Motor neuron (in vitro differentiated cells): ENCODE data around the gene CALB2. TPM values are rescaled to one million over a fixed set of nuclear protein-coding genes. Genes with fewer than 3 reads are reported as not detected.

Experiments used
- ATAC-seq, 8 experiments: fragments of 200-7000 bp; cut with Tn5 transposase; replicated peaks in 6 of 8; 2 replicates each; pipeline ENCODE4 v1.8.0; 2021; ENCODE audit warnings: mild to moderate bottlenecking in 8 of 8, moderate library complexity in 8 of 8
- H3K27ac ChIP-seq, 2 donors: fragments of 250-450 bp; sonication (Bioruptor Pico); 2 replicates each; pipeline ENCODE4 v1.9.0; 2021; ENCODE audit warnings: antibody characterized with exemption in 2 of 2, mild to moderate bottlenecking in 2 of 2, moderate library complexity in 1 of 2
- H3K4me1 ChIP-seq, 2 donors: fragments of 250-450 bp; sonication (Bioruptor Pico); replicated peaks in 1 of 2; 2 replicates each; pipeline ENCODE4 v1.6.1; 2021; ENCODE audit warnings: antibody characterized with exemption in 2 of 2, mild to moderate bottlenecking in 2 of 2, moderate library complexity in 1 of 2
- H3K4me3 ChIP-seq, 5 donors: fragments of 250-450 bp; sonication (Bioruptor Pico); 2 replicates each; pipeline ENCODE4 v1.9.0; 2021; ENCODE audit warnings: antibody characterized with exemption in 5 of 5, mild to moderate bottlenecking in 5 of 5, moderate library complexity in 4 of 5
- WGBS, 10 experiments: fragments of 450-650 bp; shearing (Covaris generic); methylation state at CpG; one replicate each; pipeline ENCODE4 v1.0.0; 2022; 5-methylcytosine and 5-hydroxymethylcytosine counted together
- in situ Hi-C, 9 experiments: fragments of 400-800 bp; cut with MboI; loops; one replicate each; pipeline ENCODE4 v1.15.0; 2021; ENCODE audit warnings: low sequenced_read_pairs in 9 of 9, low pct_unique_long_range_greater_than_20kb in 2 of 9; ENCODE audit not compliant: unreplicated experiment in 9 of 9
- total RNA-seq, 8 experiments: library from RNA; unstranded; fragments of 300-600 nt; gene quantifications; 2 replicates each; pipeline versions ENCODE4 v1.2.3 to v1.2.4, GENCODE V29; 2022

Gene CALB2
- total RNA-seq, 8 experiments from 2014 or later, result 0.33 to 13.5 (median 0.83) TPM; not detected in 2

- Histone ChIP-seq H3K4me1 (peaks cover 2 to 6% of the 10 kb centered on the region in 2 donors), H3K27ac (no peak overlapping the region), H3K4me3 (no peak overlapping the region)
- no peak for ATAC-seq
- 33 to 100% (median 95%) methylated on average over 1 of the region's 1 CpG; no CpG with 5 or more reads in 3 of the 10 experiments for WGBS, 10 experiments
- in situ Hi-C loops, result no loop called here
Measured at GRCh38 chr16:71379711-71380110, 21.2 kb downstream of the CALB2 start.

- in situ Hi-C loops, result no loop called here
- Histone ChIP-seq H3K4me1 (peaks cover 2 to 6% of the 10 kb centered on the region in 2 donors), H3K4me3 (no peak overlapping the region), H3K27ac (no peak overlapping the region)
- 0 to 100% (median 69%) methylated on average over 1 to 5 of the region's 6 CpGs; no CpG with 5 or more reads in 3 of the 10 experiments for WGBS, 10 experiments
- no peak for ATAC-seq
Measured at GRCh38 chr16:71380831-71381230, 22.3 kb downstream of the CALB2 start.

DNA sequence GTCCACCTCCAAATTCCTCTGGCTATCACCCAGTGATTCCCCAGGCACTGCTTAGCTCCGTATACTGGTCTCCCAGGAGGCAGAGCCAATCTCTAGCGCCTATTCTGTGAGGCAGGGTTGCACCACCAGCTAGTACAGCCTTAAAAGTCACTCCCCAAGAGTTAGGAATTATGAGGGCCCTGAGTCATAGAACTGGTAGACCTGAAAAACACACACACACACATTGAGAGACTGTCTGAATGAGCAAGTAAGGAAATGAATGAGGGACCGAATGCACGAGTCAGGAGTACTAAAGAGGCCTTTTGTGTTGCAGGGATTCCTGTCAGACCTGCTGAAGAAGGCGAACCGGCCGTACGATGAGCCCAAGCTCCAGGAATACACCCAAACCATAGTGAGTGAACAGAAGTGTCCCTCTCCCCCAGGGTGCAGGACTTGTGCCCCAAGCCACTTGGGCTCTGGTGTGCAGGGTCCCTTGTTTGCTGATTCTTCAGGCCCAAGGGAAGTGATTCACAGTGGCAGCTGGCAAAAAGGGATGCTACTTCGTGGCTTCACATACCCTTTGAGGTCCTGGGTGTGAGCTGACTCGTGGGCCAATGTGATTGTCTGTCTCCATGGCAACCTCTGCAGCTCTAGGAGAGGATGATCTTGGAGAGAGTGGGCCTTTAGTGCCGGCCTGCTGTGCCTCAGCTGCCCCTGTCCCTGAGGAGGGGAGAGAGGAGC is 24.7 kb downstream of the CALB2 start:
- Histone ChIP-seq H3K27ac (no peak overlapping the region), H3K4me3 (no peak overlapping the region), H3K4me1 (peaks cover 2 to 6% of the 10 kb centered on the region in 2 donors)
- WGBS, 10 experiments, result 0 to 71% (median 49%) methylated on average over 1 to 5 of the region's 11 CpGs; no CpG with 5 or more reads in 5 of the 10 experiments
- peak in 5 of 8 experiments; percentile 85 to 96 (median 95) for ATAC-seq
- in situ Hi-C loops, result no loop called here

GRCh38 chr16:71384073-71384724 is 25.7 kb downstream of the CALB2 start:
- Histone ChIP-seq H3K4me3 (no peak overlapping the region), H3K4me1 (peaks cover 2 to 6% of the 10 kb centered on the region in 2 donors), H3K27ac (no peak overlapping the region)
- in situ Hi-C loops, result no loop called here
- ATAC-seq, result no peak
- WGBS, 10 experiments, result 36 to 100% (median 77%) methylated on average over 1 to 7 of the region's 10 CpGs; no CpG with 5 or more reads in 2 of the 10 experiments

GRCh38 chr16:71387045-71387871 is 28.7 kb downstream of the CALB2 start:
- no peak for ATAC-seq
- in situ Hi-C loops, result no loop called here
- peaks cover 2 to 6% of the 10 kb centered on the region in 2 donors for H3K4me1 ChIP-seq
- H3K27ac ChIP-seq, result no peak overlapping the region
- no peak overlapping the region for H3K4me3 ChIP-seq
- 0 to 80% (median 48%) methylated on average over 2 to 7 of the region's 9 CpGs; no CpG with 5 or more reads in 1 of the 10 experiments for WGBS, 10 experiments

DNA sequence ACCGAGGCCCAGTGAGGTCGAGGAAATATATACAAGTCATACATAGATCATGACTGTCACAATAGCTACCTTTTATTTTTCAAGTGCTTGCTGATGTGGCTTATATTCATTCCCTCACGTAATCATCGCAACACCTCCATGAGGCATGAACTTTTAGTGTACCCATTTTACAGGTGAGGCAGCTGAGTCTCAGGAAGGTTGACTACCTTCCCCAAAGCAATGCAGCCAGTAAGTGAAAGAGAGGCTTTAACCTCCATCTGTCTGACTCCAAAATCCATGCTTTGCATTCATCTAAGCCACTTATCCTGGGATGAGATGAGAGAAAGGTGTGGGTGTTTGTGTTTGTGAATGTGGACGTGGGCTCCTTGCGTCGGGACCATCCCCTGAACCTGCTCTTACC is 30.8 kb downstream of the CALB2 start:
- H3K4me3 ChIP-seq, result no peak overlapping the region
- H3K27ac ChIP-seq, result no peak overlapping the region
- ATAC-seq, result no peak
- no peaks in the 10 kb centered on the region for H3K4me1 ChIP-seq
- in situ Hi-C loops, result no loop called here
- 30 to 100% (median 84%) methylated on average over 2 to 5 of the region's 7 CpGs; no CpG with 5 or more reads in 1 of the 10 experiments for WGBS, 10 experiments

DNA sequence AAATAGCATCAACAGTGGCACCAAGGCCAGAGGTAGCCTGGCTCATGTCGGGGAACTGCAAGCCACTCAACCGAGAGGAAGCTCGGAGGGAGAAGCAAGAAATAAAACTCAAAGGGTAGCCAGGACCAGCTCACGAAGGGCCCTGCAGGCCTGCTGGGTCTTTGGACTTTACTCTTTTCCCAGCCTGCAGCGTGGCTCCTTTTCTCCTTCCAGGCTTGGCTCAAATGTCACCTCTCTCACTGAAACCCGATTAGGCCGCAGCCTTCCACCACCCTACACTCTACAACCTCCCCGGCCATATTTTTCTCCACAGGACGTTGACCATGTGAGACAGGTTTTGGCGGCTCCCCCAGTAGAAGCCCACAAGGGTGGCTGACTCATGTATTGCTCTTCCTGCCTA is 38.1 kb downstream of the CALB2 start:
- no peak for ATAC-seq
- WGBS, 10 experiments, result 11 to 84% (median 54%) methylated on average over 1 to 6 of the region's 10 CpGs; no CpG with 5 or more reads in 3 of the 10 experiments
- in situ Hi-C loops, result no loop called here
- H3K4me1 ChIP-seq, result no peaks in the 10 kb centered on the region
- no peak overlapping the region for H3K4me3 ChIP-seq
- no peak overlapping the region for H3K27ac ChIP-seq

DNA sequence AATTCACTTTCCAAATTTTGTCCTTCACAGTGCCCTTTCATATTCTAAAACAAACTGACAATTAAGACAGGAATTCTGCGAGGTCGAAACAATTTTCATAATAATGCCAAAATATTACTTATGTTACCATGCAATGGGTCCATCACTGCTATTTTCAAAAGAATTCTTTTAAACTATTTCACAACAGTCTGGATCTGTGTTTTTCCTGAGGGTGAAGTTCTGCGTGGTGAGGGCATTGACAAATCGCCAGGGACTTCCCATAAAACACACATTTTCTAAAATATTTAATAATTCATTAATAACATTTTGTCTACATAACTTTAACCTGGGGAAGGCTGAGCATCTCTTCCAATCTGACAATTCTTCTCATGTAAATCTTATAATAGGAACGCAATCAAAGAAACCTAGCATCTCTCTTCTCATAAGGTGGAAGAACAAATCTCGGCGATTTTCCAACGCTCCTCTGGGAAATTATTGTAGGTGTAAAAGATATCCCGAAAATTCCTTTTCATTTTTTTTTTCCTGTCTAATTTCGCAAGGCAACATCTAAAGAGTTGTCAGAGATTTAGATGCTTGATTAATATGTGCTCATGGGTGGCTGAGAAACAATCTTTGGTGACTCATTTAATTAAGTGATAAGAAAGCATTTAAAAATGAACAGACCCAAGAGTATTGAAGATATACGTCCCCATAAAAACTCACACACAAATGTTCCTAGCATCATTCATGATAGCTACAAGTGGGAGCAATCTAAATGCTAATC is 41.5 kb downstream of the CALB2 start:
- 48 to 100% (median 86%) methylated on average over 5 to 11 of the region's 11 CpGs for WGBS, 10 experiments
- in situ Hi-C loops, result loop anchor here in 3 of 9 experiments (25.0 kb wide), 1 partner anchor 212 kb away; no protein-coding TSS in a partner anchor
- H3K4me3 ChIP-seq, result no peak overlapping the region
- no peak overlapping the region for H3K27ac ChIP-seq
- peaks cover 0 to 3% of the 10 kb centered on the region in 2 donors for H3K4me1 ChIP-seq
- ATAC-seq, result no peak

- ATAC-seq, result peak in 5 of 8 experiments; percentile 12 to 77 (median 46)
- in situ Hi-C loops, result loop anchor here in 3 of 9 experiments (25.0 kb wide), 1 partner anchor 210 kb away; no protein-coding TSS in a partner anchor
- H3K4me1 ChIP-seq, result peaks cover 0 to 3% of the 10 kb centered on the region in 2 donors
- 0 to 40% (median 12%) methylated on average over 1 to 2 of the region's 6 CpGs; no CpG with 5 or more reads in 4 of the 10 experiments for WGBS, 10 experiments
- H3K27ac ChIP-seq, result no peak overlapping the region
- H3K4me3 ChIP-seq, result no peak overlapping the region
Measured at GRCh38 chr16:71402007-71402406, 43.5 kb downstream of the CALB2 start.

DNA sequence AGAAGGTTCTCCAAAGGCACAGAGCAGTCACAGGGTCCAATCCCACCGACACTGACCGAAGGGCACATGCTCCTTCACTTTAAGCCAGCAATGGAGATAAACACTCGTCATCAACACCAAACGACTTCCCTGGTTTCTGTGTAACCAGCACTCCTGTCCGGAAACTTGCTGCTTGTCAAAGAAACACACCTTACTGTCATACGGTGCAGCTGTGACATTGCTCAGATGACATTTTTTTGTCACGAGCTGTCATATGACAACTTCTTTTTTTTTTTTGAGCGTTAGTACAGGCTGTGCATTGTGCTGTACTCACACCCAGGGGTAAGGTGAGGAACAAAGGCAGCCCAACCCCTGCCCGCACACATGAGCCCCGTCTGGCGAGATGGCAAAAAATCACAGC is 44.2 kb downstream of the CALB2 start:
- Histone ChIP-seq H3K4me1 (peaks cover 0 to 3% of the 10 kb centered on the region in 2 donors), H3K27ac (no peak overlapping the region), H3K4me3 (no peak overlapping the region)
- 0 to 96% (median 74%) methylated on average over 1 to 7 of the region's 11 CpGs; no CpG with 5 or more reads in 1 of the 10 experiments for whole genome bisulfite sequencing, 10 experiments
- in situ Hi-C loops, result loop anchor here in 3 of 9 experiments (25.0 kb wide), 1 partner anchor 210 kb away; no protein-coding TSS in a partner anchor
- ATAC-seq, result no peak

DNA sequence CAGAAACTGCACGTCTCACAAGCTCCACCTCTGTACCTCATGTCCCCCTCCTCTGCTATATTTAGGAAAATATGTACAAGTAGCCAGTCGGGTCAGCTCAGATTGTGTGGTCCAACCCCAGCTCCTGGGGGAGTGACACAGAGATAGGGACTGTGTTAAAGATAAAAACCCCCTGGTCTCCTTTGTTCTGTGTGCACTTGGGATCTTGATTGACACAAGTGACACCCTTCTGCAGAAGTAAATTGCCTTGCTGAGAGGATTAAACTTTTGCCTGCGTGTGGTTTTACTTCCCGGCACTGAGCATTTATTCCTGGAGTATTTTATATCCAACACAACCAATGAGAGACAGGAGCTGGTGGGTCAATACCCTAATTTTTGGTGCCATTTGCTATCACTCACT is 45.8 kb downstream of the CALB2 start:
- Histone ChIP-seq H3K27ac (no peak overlapping the region), H3K4me1 (peaks cover 0 to 3% of the 10 kb centered on the region in 2 donors), H3K4me3 (no peak overlapping the region)
- in situ Hi-C loops, result loop anchor here in 3 of 9 experiments (25.0 kb wide), 1 partner anchor 208 kb away; no protein-coding TSS in a partner anchor
- WGBS, 10 experiments, result 63 to 84% (median 69%) methylated on average over 1 to 4 of the region's 4 CpGs; no CpG with 5 or more reads in 4 of the 10 experiments
- no peak for ATAC-seq

DNA sequence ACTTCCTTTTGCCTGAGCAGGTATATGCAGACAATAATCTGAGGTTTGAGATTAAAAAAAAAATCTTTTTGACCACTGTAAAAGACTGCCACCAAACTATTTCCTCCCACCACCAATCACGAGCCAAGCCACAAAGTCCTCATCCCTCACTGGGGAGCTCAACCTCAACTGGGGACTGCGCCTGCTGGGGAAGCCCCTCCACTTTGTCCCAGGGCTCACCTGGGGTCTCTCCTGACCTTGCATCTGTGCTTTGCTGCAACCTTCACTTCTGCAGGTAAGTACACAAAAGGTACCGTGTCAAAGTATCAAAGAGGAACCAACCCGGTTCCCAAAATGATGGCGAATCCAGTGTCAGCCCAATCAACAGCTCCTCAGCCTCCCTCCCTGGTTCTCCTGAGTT is 47.8 kb downstream of the CALB2 start:
- Histone ChIP-seq H3K4me3 (no peak overlapping the region), H3K27ac (no peak overlapping the region), H3K4me1 (peaks cover 0 to 3% of the 10 kb centered on the region in 2 donors)
- 13 to 85% (median 40%) methylated on average over 1 to 5 of the region's 5 CpGs; no CpG with 5 or more reads in 3 of the 10 experiments for WGBS, 10 experiments
- no peak for ATAC-seq
- in situ Hi-C loops, result loop anchor here in 3 of 9 experiments (25.0 kb wide), 1 partner anchor 206 kb away; no protein-coding TSS in a partner anchor
